Panc1 (cell line): ENCODE results near the gene PCSK5. TPM values are rescaled to one million over a fixed set of nuclear protein-coding genes. Genes with fewer than 3 reads are reported as not detected.

Experiments used
- ATAC-seq: fragments of 200-7000 bp; cut with Tn5 transposase; 2 replicates; pipeline ENCODE4 v1.9.1; 2020; ENCODE audit warnings: mild to moderate bottlenecking, moderate library complexity
- BruUV-seq: library from RNA; stranded (reverse); fragments of 400-500 nt; replicated peaks from 2 replicates; lab custom pipeline; 2021; lab: Mats Ljungman, UMichigan
- CTCF ChIA-PET: fragments of 300-600 bp; sonication (Branson Sonifier 250); formaldehyde crosslinking; loops from one replicate; lab custom pipeline; 2022; ENCODE audit warnings: antibody characterized with exemption; lab: Charles Lee
- POLR2A ChIA-PET: fragments of 300-600 bp; sonication (Branson Sonifier 250); formaldehyde crosslinking; loops from one replicate; lab custom pipeline; 2022; ENCODE audit warnings: antibody characterized with exemption; lab: Charles Lee
- DNase-seq: peaks from one replicate; pipeline ENCODE4 v3.0.0-alpha.2; 2010; ENCODE audit warnings: low read depth, low spot score
- H3K27ac ChIP-seq: 2 replicates; pipeline ENCODE4 v1.5.1; 2011; ENCODE audit warnings: mild to moderate bottlenecking, low read length, inconsistent platforms
- H3K27me3 ChIP-seq: fragments of 200-500 bp; sonication (Bioruptor generic); 2 replicates; pipeline ENCODE4 v1.6.0; 2014; ENCODE audit warnings: low read length, inconsistent platforms; ENCODE audit not compliant: control insufficient read depth, insufficient read depth
- H3K36me3 ChIP-seq: fragments of 200-500 bp; sonication (Bioruptor generic); 2 replicates; pipeline ENCODE4 v1.5.1; 2014; ENCODE audit warnings: inconsistent platforms, mild to moderate bottlenecking, low read length, moderate library complexity; ENCODE audit not compliant: control insufficient read depth, insufficient read depth
- H3K4me1 ChIP-seq: 2 replicates; pipeline ENCODE4 v1.5.1; 2011; ENCODE audit warnings: inconsistent platforms, mild to moderate bottlenecking, low read length, moderate library complexity; ENCODE audit not compliant: control insufficient read depth, insufficient read depth
- H3K4me3 ChIP-seq, 2 experiments: 2 replicates each; pipeline ENCODE4 v1.5.1; 2011 to 2012; ENCODE audit warnings: low read depth in 2 of 2, low read length in 2 of 2, mild to moderate bottlenecking in 2 of 2, inconsistent platforms in 1 of 2, moderate library complexity in 1 of 2
- H3K9me3 ChIP-seq: fragments of 200-500 bp; sonication (Bioruptor generic); 2 replicates; pipeline ENCODE4 v1.5.1; 2014; ENCODE audit warnings: low read depth, mild to moderate bottlenecking, inconsistent platforms, low read length, moderate library complexity; ENCODE audit not compliant: control insufficient read depth, insufficient read depth
- POLR2AphosphoS5 ChIP-seq: IDR thresholded peaks from 2 replicates; pipeline ENCODE4 v1.6.1; 2012; ENCODE audit warnings: mild to moderate bottlenecking, low read depth, low read length, moderate library complexity
- SIN3A ChIP-seq: IDR thresholded peaks from 2 replicates; pipeline ENCODE4 v1.6.1; 2012; ENCODE audit warnings: low read depth, mild to moderate bottlenecking, low read length, moderate library complexity, borderline replicate concordance; ENCODE audit not compliant: insufficient read depth
- TCF7L2 ChIP-seq: IDR thresholded peaks from 2 replicates; pipeline ENCODE4 v1.6.1; 2011; ENCODE audit warnings: mild to moderate bottlenecking, low read depth, low read length, inconsistent platforms
- in situ Hi-C: cut with HindIII; loops from 2 replicates; pipeline ENCODE4 v1.10.0; 2016; ENCODE audit warnings: low sequenced_read_pairs, low pct_unique_long_range_greater_than_20kb
- intact Hi-C: fragments of 100-400 bp; cut with micrococcal nuclease; formaldehyde crosslinking; loops from one replicate; pipeline ENCODE4 v1.10.0; 2022; ENCODE audit not compliant: unreplicated experiment
- total RNA-seq: library from RNA; stranded (reverse); gene quantifications from one replicate; pipeline ENCODE4 v1.2.1, GENCODE V29; 2021; ENCODE audit not compliant: unreplicated experiment
- TF ChIP-seq, protein P1 (sequence below), 2 experiments: IDR thresholded peaks; 2 replicates each; pipeline ENCODE4 v1.6.1; 2011 to 2012; ENCODE audit warnings: low read depth in 2 of 2, control low read depth in 1 of 2, low read length in 1 of 2, mild to moderate bottlenecking in 1 of 2, moderate library complexity in 1 of 2; ENCODE audit not compliant: insufficient read depth in 1 of 2
- TF ChIP-seq, protein P2 (sequence below): fragments of 450-650 bp; IDR thresholded peaks from 2 replicates; pipeline ENCODE4 v1.5.1; 2017; ENCODE audit warnings: mild to moderate bottlenecking

The PCSK5 gene
- total RNA-seq, 1 experiment from 2014 or later = 0.21 TPM

DNA sequence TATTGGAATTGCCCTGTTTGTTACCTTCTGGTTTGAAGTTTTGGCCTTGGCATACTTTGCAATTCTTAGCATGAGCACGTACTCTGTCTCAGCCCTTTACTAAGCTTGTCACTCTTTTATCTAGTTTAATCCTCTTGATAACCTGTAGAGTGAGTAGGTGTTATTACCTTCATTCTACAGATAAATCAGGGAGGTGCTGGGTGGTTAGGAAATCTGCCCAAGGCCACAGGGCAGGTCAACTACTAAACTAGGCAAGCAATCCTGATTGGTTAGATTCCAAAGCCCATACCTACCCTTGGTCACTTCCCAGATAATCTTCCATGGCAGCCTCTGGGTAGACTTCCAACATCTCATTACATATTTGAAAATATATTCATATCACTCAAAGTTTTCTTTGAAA is 65.7 kb downstream of the PCSK5 start:
- BruUV-seq = no TSS peak
- H3K4me1 ChIP-seq = no peaks in the 10 kb centered on the region
- POLR2A ChIA-PET = no interaction called here
- H3K27ac ChIP-seq = no peak overlapping the region
- no peaks in the 10 kb centered on the region for H3K27me3 ChIP-seq
- no peak for TF ChIP-seq POLR2AphosphoS5
- TF ChIP-seq, protein P1, sequence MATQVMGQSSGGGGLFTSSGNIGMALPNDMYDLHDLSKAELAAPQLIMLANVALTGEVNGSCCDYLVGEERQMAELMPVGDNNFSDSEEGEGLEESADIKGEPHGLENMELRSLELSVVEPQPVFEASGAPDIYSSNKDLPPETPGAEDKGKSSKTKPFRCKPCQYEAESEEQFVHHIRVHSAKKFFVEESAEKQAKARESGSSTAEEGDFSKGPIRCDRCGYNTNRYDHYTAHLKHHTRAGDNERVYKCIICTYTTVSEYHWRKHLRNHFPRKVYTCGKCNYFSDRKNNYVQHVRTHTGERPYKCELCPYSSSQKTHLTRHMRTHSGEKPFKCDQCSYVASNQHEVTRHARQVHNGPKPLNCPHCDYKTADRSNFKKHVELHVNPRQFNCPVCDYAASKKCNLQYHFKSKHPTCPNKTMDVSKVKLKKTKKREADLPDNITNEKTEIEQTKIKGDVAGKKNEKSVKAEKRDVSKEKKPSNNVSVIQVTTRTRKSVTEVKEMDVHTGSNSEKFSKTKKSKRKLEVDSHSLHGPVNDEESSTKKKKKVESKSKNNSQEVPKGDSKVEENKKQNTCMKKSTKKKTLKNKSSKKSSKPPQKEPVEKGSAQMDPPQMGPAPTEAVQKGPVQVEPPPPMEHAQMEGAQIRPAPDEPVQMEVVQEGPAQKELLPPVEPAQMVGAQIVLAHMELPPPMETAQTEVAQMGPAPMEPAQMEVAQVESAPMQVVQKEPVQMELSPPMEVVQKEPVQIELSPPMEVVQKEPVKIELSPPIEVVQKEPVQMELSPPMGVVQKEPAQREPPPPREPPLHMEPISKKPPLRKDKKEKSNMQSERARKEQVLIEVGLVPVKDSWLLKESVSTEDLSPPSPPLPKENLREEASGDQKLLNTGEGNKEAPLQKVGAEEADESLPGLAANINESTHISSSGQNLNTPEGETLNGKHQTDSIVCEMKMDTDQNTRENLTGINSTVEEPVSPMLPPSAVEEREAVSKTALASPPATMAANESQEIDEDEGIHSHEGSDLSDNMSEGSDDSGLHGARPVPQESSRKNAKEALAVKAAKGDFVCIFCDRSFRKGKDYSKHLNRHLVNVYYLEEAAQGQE (IDR thresholded peaks at IDR 0.05; ENCODE audit: insufficient read depth in 1 of 2, low read depth in 2 of 2, low read length in 1 of 2) = no peak
- no peak for TF ChIP-seq TCF7L2
- TF ChIP-seq SIN3A = no peak
- TF ChIP-seq, protein P2, sequence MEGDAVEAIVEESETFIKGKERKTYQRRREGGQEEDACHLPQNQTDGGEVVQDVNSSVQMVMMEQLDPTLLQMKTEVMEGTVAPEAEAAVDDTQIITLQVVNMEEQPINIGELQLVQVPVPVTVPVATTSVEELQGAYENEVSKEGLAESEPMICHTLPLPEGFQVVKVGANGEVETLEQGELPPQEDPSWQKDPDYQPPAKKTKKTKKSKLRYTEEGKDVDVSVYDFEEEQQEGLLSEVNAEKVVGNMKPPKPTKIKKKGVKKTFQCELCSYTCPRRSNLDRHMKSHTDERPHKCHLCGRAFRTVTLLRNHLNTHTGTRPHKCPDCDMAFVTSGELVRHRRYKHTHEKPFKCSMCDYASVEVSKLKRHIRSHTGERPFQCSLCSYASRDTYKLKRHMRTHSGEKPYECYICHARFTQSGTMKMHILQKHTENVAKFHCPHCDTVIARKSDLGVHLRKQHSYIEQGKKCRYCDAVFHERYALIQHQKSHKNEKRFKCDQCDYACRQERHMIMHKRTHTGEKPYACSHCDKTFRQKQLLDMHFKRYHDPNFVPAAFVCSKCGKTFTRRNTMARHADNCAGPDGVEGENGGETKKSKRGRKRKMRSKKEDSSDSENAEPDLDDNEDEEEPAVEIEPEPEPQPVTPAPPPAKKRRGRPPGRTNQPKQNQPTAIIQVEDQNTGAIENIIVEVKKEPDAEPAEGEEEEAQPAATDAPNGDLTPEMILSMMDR = no peak
- H3K9me3 ChIP-seq = no peaks in the 10 kb centered on the region
- no peaks in the 10 kb centered on the region for H3K36me3 ChIP-seq
- in situ Hi-C loops (no loop called here), intact Hi-C loops (no loop called here)
- ATAC-seq (no peak), DNase-seq (no peak)
- CTCF ChIA-PET = no interaction called here
- no peak overlapping the region for H3K4me3 ChIP-seq

DNA sequence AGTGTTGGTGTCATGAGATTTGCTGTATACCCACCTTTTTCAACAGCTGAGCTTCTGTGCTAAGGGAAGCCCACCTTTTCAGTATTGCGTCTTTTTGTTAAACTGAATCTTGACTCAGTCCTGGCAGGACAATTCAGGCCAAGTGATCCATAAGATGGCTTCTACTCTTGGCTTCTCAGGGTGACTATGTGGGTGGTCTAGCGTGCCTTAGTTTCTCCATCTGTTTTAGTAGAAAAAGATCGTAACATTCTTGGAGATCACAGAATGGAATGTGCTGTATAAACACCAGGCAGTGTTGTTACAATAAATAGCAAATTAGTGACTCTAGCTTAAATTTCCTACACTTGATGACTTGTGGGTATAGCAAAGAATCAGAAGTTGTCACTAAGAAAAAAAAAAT is 66.6 kb downstream of the PCSK5 start:
- ChIA-PET POLR2A (no interaction called here), CTCF (no interaction called here)
- Histone ChIP-seq H3K27ac (no peak overlapping the region), H3K4me3 (no peak overlapping the region), H3K4me1 (no peaks in the 10 kb centered on the region), H3K9me3 (no peaks in the 10 kb centered on the region), H3K27me3 (no peaks in the 10 kb centered on the region), H3K36me3 (no peaks in the 10 kb centered on the region)
- intact Hi-C loops = no loop called here
- no peak for ATAC-seq
- in situ Hi-C loops = no loop called here
- BruUV-seq = no TSS peak
- TF ChIP-seq, protein P2 = no peak
- TF ChIP-seq TCF7L2 (no peak), SIN3A (no peak), POLR2AphosphoS5 (no peak)
- TF ChIP-seq, protein P1 (IDR thresholded peaks at IDR 0.05; ENCODE audit: insufficient read depth in 1 of 2, low read depth in 2 of 2, low read length in 1 of 2) = no peak
- no peak for DNase-seq
